Fibroblast of pulmonary artery (primary cell): ENCODE data around the gene ABLIM2.

Experiments used
- DNase-seq: peaks from one replicate; pipeline ENCODE4 v3.0.0-alpha.2; 2010; ENCODE audit warnings: low read depth
- H3K4me3 ChIP-seq: replicated peaks from 2 replicates; pipeline ENCODE4 v1.5.1; 2011; ENCODE audit warnings: low read depth, mild to moderate bottlenecking, control low read depth, low read length, moderate library complexity
- CTCF ChIP-seq: IDR thresholded peaks from 2 replicates; pipeline ENCODE4 v1.5.1; 2011; ENCODE audit warnings: mild to moderate bottlenecking, control low read depth, low read length, inconsistent platforms; ENCODE audit errors: missing control alignments

The ABLIM2 gene

DNA sequence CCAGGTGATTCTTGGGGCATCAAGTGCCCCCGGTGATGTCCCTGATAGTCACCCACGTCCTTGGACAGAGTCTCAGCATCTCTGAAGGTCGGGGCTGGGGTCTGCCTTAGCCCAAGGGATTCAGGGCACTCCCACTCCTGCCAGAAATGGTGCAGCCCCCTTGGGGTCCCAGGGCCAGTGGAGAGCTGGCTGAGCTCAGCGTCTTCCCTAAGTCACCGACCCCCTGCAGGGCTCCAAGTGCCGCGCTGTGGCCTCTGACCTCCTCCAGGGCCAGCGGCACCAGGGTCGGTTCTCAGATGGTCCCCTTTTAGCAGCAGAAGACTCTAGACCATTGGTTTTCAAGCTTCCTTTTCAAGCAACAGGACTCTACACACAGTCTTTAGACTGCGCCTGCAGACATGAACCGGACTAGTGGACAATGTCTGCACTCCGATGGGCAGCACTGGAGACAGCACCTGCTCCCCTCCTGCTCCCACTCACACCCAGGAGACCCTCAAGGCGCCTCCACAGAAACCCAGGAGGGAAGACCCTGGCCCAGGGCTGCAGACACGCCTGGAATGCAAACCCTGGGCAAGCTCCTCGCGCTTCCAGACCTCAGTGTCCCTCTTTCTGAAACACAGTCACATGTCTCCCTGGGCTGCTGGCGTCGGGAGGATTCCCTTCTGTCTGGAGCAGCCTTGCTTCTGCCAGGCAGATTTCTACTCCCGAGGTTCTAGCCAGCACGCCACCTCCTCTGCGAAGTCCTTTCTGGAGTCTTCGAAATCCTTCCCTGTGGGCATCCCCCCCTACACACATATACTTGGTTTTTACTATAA is 53.9 kb downstream of the ABLIM2 start:
- no peak for DNase-seq
- no peak for TF ChIP-seq CTCF
- H3K4me3 ChIP-seq: no peak overlapping the region

GRCh38 chr4:8103421-8104390 is 54.9 kb downstream of the ABLIM2 start:
- H3K4me3 ChIP-seq: no peak overlapping the region
- no peak for DNase-seq
- TF ChIP-seq CTCF: no peak

DNA sequence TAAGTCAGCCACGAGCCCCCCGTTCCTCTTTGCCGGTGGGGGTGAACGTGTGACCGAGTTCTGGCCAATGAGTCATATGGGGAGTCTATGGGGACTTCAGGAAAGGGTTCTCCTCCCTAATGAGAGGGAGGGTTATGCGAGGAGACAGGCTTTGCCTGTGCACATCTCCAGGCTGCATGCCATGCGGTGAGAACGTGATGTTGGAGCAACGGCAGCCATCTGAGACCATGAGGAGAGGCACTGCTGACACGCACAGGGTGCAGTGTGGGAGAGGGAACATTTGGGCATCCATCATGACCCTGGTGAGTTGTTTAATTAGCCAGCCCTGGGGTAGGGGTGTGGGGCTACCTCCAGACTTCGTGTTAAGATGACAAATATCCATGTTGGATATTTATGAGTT is 55.8 kb downstream of the ABLIM2 start:
- no peak overlapping the region for H3K4me3 ChIP-seq
- no peak for DNase-seq
- no peak for TF ChIP-seq CTCF

DNA sequence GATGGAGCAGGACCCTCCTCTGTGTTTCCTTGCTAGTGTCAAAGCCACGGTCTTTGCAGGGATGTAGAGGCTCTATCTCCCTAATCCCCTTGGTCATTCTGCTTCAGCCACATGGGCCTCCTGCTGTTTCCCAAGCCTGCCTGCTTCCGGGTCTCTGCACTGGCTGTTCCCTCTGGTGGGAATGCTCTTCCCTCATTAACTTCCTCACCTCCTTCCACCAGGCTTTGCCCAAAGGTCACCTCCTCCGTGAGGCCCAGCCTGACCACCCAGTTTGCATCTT is 56.6 kb downstream of the ABLIM2 start:
- no peak for TF ChIP-seq CTCF
- H3K4me3 ChIP-seq: no peak overlapping the region
- no peak for DNase-seq

DNA sequence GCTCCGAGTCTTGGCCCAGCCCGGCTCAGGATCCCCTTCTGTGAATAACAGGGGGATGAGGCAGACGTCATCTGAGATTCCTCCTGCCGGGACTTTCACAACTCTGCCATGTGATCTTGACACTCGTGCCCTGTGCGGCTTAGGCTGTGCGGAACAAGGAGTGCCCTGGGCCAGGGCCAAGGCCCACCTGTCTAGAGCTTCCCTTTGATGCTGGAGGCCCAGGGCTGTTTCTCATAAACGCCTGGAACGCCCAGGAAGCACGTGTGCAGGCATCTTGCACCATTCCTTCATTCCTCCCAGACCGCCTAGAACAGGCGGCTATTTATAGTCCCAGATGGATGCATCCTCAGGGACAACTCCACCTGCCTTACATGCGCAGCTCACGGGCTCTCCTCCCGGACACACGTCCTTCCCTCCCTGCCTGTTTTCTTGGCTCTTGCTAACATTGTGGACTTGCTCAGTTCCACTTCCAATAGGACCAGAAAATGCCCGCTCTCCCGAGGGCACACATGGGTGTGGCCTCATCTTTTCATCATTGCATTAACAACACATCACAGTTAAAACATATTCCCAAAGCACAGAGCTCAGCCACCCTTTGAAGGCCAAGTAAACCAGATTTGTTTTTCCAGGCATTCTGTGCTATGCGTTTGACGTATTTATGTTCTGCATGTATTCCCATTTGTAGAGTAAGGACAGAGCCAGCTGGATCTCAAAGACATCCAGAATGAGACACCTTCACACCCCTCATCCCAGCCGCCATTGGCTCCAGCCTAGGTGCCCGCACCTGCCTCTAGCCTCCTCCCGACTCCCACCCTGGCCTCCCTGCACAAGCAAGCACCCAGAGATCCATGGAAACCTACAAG is 57.2 kb downstream of the ABLIM2 start:
- peak; percentile 72 for DNase-seq
- no peak for TF ChIP-seq CTCF
- no peak overlapping the region for H3K4me3 ChIP-seq

DNA sequence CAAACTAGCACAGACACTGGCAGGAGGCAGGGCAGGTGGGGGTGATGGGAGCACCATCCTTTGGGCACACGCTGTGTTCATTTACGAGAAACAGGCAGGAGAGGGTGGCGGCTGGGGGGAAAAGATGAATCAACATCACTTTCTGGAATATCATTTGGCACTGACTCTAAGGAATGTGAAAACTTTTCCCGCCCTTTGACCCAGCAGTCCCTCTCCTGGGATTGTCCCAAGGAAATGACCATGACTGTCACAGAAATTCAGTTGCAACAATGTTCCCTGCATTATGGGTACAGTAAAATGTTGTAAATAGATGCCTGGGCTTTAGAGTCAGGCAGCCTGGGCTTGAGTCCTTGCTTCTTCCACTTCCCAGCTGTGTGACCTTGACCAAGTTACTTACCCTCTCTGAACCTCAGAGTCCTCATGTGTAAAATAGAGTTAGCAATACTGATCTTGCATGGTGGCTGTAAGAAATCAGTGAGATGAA is 58.6 kb downstream of the ABLIM2 start:
- no peak overlapping the region for H3K4me3 ChIP-seq
- peak; percentile 40 for DNase-seq
- TF ChIP-seq CTCF: no peak
